HEK293T (cell line): Measurements from ENCODE around the gene ARHGEF7.

ENCODE experiments used
- ARNT ChIP-seq: fragments of 450-650 bp; IDR thresholded peaks from 2 replicates; pipeline ENCODE4 v1.6.1; 2017; ENCODE audit warnings: mild to moderate bottlenecking
- BHLHE40 ChIP-seq: fragments of 450-650 bp; IDR thresholded peaks from 2 replicates; pipeline ENCODE4 v1.6.1; 2016; ENCODE audit warnings: mild to moderate bottlenecking, moderate library complexity, borderline replicate concordance
- CTBP1 ChIP-seq: fragments of 450-650 bp; IDR thresholded peaks from 2 replicates; pipeline ENCODE4 v1.6.1; 2016; ENCODE audit warnings: borderline replicate concordance
- ELF4 ChIP-seq: fragments of 450-650 bp; IDR thresholded peaks from 2 replicates; pipeline ENCODE4 v1.6.1; 2017; ENCODE audit warnings: antibody characterized with exemption
- FOXA1 ChIP-seq: fragments of 450-650 bp; IDR thresholded peaks from 2 replicates; pipeline ENCODE4 v1.6.1; 2016; ENCODE audit warnings: mild to moderate bottlenecking
- FOXK2 ChIP-seq: fragments of 450-650 bp; IDR thresholded peaks from 2 replicates; pipeline ENCODE4 v1.6.1; 2016; ENCODE audit warnings: mild to moderate bottlenecking
- FOXM1 ChIP-seq: fragments of 450-650 bp; IDR thresholded peaks from 2 replicates; pipeline ENCODE4 v1.6.1; 2017; ENCODE audit warnings: mild to moderate bottlenecking, borderline replicate concordance
- HDGF ChIP-seq: fragments of 450-650 bp; IDR thresholded peaks from 2 replicates; pipeline ENCODE4 v1.6.1; 2017; ENCODE audit warnings: antibody characterized with exemption, borderline replicate concordance
- LEF1 ChIP-seq: fragments of 450-650 bp; IDR thresholded peaks from 2 replicates; pipeline ENCODE4 v1.6.1; 2017; ENCODE audit warnings: mild to moderate bottlenecking, borderline replicate concordance
- PKNOX1 ChIP-seq: fragments of 450-650 bp; IDR thresholded peaks from 2 replicates; pipeline ENCODE4 v1.6.1; 2016
- SP1 ChIP-seq: fragments of 450-650 bp; IDR thresholded peaks from 2 replicates; pipeline ENCODE4 v1.6.1; 2017
- SUZ12 ChIP-seq: fragments of 450-650 bp; IDR thresholded peaks from 2 replicates; pipeline ENCODE4 v1.6.1; 2016; ENCODE audit warnings: mild to moderate bottlenecking
- TARDBP ChIP-seq: fragments of 450-650 bp; IDR thresholded peaks from 2 replicates; pipeline ENCODE4 v1.6.1; 2016
- ZNF384 ChIP-seq: fragments of 450-650 bp; IDR thresholded peaks from 2 replicates; pipeline ENCODE4 v1.6.1; 2016

DNA sequence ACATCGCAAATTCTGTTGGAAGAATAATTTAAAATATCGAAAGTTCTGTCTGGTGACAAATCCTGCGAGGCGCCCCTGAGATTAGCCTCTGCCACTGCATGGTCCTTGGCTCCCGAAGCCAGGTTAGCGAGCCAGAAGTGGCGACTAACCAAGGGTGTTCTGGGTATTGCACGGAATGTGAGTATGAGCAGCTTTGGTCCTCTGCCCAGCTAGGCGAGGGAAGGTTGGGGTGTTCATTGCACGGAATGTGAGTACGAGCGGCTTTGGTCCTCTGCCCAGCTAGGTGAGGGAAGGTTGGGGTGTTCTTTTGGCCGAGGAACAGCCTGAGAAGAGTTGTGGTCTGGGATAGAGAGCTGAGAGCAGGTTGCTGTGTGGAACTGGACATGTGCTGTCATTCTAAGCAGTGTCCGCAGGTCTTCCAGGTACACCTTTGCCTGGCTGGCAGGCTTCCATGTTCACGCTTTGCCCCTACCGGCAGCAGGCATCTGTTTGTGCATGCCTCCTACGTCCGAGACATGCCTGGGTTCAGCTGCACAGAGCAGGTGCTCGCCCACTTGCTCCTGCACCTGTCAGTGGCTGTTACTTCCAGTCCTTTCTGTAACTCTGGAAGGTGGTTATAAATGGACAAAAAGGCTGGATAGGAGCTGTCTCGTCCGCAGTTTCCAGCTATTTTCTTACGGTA lies 187.1 kb downstream of the ARHGEF7 start:
- TF ChIP-seq FOXM1, result no peak
- TF ChIP-seq SP1, result no peak
- TF ChIP-seq ARNT, result no peak
- no peak for TF ChIP-seq FOXK2
- no peak for TF ChIP-seq BHLHE40
- TF ChIP-seq FOXA1, result no peak
- no peak for TF ChIP-seq LEF1
- no peak for TF ChIP-seq HDGF
- TF ChIP-seq SUZ12, result no peak
- TF ChIP-seq ZNF384, result no peak
- TF ChIP-seq CTBP1, result no peak
- TF ChIP-seq TARDBP, result no peak
- TF ChIP-seq ELF4, result no peak
- TF ChIP-seq PKNOX1, result no peak
